ENCODE measurements around the gene ANOS1.

The ANOS1 gene

DNA sequence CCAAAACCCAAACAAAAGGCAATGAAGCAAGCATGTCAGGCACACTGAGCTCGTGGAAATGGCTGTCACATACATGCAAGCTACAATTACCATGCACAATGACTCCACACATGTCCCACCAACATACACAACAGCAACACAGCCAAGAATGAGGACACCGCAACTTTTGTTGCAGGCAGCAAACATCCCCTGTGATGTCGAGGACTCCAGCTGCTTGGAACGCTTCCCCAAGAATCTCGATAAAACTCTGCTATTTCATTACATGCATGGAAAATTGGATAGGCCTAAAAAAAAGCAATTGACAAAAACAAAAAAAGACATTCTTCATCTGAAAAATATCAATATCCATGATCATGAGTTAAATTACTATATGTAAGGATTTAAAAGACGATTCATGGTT lies 11.8 kb downstream of the ANOS1 start:
- no peak for DNase-seq (ENCODE audit: low read depth)

DNA sequence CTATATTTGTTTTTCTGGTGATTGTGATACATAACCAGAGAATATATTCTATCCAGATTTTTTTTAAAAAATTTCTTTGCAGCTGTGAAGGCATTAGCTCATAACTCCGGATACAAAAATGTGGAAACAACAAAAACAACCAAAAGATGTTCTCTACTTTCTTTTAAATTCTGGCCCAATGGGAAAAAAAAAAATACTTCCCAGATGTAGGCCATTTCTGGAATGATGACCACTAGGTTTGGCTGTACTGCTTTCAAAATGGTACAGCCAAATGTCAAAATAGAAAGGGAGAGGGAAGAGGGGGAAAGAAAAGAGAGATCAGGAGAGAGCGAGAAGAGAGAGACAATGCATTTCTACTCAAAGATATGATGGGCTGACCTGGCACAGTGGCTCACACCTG lies 14.6 kb downstream of the ANOS1 start:
- DNase-seq (ENCODE audit: low read depth), result no peak

DNA sequence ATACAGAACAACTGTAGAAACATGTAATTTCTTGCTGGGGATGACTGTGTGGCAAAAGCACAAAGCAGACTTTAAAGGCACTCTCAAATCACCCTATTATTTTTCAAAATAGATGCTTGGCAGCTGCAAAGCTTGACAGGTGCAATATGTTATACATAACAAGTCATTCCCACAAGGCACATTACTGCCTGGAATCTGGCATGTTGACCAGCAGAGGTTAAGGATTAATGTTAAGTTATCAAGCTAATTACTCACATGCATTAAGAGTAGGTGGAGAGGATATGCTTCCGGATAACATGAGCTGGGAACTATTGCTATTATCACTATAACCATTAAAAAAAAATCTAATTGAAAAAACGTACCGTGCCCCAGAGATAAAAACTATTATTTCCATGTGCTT lies 17.8 kb downstream of the ANOS1 start:
- DNase-seq (ENCODE audit: low read depth), result no peak

DNA sequence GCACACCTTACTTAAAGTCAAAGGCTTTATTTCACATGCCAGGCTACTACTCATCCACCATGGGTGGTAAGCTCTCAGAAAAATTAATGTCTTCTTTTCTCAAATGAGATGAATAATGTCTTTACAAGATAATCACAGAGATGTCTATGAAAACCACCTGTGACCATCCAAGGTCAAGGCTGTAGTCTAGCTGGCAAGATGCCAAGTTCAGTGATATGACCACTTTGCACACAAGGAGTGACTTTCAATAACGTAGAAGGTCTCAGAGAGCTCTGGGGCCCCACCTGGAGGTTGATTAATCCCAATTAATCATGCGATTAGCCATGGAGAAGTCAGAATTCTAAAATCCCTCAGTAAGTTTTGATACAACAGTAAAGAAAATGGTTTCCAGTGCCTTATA lies 20.5 kb downstream of the ANOS1 start:
- no peak for DNase-seq (ENCODE audit: low read depth)

DNA sequence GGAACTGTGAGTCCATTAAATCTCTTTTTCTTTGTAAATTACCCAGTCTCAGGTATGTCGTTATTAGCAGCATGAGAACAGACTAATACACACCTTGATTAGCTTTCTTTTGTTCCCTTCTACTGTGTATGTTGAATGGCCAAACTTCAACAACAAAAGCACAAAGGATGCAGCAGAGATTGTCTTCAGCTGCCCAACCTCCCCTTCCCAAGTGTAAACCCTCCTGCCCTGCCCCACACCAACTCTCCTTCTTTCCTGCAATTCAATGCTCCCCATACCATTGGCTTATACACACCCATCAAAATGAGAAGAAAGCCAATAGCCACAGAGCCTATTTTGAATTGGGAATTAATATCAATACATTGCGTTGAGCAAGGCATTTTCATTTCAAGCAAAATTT lies 27.8 kb downstream of the ANOS1 start:
- DNase-seq (ENCODE audit: low read depth), result no peak

DNA sequence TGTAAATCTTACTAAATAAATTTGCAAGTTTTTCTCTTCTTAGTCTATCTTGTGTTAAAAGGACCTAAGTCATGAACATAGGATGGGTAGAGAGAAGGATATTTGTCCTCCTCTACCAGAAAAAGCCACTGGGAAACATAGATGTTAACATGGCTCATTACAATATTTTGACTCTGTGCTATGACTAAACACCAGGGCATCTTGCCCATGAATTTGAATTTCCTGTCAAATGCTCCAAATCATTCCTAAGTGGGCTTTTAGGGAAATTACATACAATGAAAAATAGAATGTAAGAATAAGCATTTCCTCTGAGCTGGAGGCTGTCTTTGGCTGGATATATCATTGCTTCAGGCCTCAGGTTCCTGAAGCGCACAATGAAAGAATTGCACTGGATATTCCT lies 39.1 kb downstream of the ANOS1 start:
- DNase-seq (ENCODE audit: low read depth), result no peak

DNA sequence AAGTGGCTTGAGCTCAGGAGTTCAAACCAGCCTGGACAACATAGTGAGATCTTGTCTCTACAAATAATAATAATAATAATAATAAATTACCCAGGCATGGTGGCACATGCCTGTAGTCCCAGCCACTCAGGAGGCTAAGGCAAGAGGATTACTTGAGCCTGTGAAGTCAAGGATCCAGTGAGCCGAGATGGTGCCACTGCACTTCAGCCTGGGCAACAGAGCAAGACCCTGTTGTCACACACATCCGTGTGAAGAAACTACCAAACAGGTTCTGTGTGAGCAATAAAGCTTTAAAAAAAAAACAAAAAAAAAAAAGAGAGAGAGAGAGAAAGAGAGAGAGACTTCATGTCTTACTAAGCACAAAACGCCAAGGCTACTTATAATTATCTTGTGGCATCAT lies 42.5 kb downstream of the ANOS1 start:
- DNase-seq (ENCODE audit: low read depth), result no peak

DNA sequence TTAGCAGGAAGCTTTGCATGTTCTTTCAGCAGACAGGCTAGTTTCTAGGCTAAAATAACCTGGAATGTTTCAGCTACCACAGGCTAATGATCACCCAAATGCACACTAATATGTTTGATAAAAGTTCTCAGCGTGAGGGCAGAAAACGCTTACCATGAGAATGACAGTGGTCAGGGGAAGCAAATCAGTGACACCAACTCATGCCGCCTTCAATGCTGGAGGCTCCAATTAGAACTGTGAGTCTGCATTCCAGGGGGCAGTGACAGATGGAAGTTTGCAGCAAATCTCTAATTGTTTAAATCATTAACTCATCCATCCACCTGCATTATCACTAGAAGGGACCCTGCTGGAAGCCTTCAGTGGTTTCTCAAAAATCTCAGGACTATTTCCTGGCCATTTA lies 43.2 kb downstream of the ANOS1 start:
- no peak for DNase-seq (ENCODE audit: low read depth)

DNA sequence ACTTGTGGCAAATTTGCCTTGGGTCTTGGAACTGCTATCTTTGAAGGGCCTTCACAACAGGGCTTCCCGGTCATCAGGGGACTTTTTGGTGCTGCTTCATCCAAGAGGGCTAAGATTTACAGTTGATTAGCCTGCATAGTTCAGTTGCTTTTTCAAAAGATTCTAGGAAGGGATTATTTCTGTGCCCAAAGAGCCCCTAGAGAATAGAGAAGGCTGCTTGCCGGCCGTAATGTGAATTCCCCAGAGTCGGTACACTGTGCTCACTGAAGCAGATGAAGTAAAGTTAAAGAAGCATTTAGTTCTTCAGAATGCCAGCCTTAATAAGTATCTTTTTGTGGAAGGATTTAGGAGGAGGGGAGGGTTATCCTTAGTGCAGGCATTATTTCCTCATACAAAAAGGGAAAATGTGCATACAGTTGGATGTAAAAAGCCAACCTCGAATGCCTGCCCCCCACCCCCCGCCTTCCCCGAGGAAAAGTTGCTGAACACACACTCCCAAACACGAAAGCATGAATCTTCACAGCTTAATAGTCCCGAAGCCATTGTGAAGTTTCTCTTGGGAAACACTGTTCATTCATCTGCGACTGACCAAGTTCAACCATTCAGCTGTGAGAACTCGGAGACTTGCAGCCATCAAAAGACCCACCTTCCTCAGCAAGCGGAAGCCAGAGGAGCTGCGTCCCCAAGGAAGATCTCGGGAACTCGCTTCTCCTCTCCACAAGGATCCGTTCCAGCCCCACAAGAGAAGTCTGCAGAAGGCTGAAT lies 47.6 kb downstream of the ANOS1 start:
- no peak for DNase-seq (ENCODE audit: low read depth)

DNA sequence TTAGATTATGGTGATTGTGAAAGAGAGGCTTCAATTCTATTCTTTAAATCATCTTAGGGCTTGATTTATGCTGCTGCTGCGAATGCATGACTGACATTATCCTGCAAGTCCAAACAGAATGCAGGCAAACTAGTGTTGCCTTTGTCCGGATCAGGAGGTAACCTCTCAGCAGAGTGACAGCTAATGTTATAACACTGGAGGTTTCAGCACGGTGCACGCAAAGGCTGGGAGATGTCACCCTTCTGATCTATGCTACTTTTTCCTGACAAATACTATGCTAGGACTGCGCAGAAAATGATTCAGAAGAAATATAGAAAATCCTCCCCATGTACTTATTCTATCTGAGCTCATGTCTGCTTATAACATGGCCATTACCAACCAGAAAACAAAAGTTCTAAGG lies 48.2 kb downstream of the ANOS1 start:
- no peak for DNase-seq (ENCODE audit: low read depth)

DNA sequence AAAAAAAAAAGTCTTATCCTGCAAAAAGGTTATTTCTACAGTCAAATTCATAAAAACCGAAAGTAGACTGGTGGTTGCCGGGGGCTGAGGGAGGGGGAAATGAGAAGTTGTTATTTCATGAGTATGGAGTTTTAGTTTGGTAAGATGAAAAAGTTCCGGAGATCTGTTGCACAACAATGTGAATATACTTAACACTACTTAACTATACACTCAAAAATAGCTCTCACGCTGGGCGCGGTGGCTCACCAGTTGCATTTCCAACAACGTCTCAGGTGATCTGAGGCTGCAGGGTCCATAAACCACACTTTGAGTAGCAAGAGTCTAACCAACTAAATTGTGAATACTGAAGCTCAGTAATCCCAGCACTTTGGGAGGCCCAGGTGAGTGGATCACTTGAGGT lies 52.4 kb downstream of the ANOS1 start:
- no peak for DNase-seq (ENCODE audit: low read depth)

DNA sequence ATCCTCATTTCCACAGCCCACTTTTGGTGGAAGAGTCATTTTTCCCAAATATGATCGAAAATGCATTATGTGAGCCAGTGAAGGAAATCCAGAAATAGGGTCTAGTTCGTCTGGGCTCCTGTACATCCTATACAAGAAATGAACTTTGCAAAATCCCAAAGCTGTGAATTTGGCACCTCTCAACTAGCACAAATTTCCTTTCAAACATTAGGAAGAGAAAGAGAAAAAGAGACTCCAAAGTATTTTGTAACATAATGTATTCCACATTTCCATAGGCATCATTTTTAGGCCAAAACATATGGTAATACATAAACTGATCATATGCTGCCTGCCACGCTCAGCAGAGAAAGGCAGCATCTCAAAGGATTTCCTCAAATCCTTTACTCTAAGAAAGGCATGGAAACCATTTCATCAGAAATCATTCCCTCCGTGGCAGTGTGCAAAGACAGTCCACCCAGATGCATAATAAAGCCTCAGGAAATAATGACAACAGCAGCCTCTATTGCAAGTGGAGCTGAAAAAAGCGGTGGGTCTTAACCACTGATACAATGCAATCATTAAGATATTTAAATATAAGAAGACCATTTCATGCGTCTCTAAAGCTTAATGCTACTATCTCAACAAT lies 56.8 kb downstream of the ANOS1 start:
- DNase-seq (ENCODE audit: low read depth), result no peak

DNA sequence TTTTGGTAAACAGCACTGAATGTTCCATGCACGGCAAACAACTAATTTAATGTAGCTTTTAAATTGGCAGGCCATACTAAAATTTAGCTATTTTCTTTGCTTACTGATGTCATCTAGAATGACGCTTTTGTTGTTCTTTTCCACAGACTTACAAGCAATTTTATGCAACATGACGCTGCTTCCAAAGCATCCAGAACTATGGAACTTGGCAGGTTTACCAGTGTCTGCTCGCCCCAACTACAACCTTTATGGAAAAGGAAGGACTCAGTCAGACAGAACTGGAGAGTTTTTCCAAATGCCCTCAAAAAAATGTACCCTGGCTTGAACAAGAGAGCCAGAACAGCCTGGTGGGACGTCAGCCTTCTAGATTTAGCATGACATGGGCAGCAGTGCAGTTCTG lies 58.7 kb downstream of the ANOS1 start:
- no peak for DNase-seq (ENCODE audit: low read depth)

DNA sequence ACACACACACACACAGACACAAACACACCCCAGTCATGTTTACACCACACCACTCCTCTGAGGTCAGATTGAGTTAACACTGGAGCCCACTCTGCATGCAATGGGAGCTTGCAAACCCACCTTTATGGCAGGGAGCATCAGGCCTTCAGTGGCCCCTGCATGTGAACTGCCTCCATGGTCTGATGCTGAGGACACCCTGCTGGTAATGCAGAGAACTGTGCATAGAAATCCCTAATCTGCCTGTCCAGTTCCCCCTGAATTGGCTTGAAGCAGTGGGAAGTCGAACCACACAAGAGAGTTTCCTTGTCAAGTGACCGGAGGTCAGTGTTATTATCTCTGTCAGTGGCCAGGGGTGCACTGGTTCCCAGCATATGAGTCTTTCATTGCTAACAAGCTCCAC lies 59.8 kb downstream of the ANOS1 start:
- no peak for DNase-seq (ENCODE audit: low read depth)

DNA sequence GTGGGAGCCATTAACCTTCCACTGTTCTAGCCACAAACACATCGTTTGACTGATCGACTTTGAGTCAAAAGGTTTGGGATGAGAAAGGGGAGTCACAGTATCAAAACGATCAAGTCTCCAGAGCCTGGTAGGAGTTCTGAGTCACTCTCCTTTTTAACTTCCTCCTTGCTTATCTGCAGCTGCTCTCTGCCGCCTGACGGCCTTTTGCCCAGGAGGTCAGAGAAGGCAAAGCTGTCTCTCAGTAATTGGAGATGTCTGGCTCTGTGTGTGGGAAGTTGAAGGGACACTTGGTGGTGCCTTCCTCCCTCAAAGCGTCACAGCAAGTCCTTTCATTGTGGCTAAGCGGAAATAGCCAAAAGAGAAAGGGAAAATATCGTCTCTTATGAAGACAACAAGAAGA lies 63.1 kb downstream of the ANOS1 start:
- no peak for DNase-seq (ENCODE audit: low read depth)

DNA sequence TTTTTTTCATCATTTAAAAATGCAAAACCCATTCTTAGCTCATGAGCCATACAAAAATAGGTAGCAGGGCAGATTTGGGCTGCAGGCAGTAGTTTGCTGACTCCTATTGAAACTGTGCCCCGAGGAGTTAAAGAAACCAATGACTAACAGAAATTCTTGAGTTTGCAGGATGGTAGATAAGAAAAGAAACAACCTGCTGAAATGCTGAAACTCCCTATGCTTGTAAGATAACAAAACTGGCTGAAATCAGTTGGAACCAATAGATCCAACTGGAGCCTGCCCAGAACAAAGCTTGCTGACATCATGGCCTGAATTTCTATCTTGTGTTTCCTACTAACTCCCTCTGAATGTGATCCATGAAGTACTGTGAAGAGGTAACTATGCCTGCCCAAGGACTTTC lies 68.6 kb downstream of the ANOS1 start:
- DNase-seq (ENCODE audit: low read depth), result no peak

DNA sequence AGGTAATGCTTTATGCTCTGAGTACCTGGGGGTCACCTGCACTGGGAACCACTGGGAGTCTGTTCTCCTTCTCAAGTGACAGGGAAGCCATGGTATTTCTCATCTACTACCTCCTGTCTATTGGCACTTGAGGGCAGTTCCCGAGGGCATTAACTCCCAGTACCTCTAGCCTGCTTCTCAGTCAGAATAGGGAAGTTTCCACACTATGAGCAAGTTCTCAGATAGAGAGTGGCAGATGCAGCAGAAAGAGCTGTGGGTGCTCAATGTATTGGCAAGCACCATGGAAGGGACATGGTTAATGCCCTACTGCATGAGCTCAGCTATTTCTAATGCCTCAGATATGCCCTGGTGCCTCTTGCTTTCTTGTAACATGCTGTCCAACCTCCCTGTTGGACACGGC lies 74.1 kb downstream of the ANOS1 start:
- no peak for DNase-seq (ENCODE audit: low read depth)

DNA sequence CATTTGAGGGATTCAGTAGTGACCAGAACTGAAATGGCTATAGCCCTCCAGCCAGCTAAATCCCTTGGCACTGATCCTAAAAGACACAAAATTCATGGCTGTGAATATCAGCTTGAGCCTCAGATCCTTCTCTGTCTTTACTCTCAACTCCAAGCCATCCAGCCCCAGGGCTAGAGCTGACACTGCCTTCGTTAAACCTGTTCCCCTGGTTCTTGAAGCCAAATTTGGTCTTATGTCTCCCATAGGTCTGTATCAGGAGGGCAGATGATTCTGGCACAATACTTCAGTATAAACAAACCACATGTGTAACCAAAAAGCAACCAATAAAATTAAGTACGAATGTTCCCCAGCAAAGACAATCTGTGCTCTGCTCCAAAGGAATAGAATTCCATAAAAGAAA lies 78.0 kb downstream of the ANOS1 start:
- no peak for DNase-seq (ENCODE audit: low read depth)

DNA sequence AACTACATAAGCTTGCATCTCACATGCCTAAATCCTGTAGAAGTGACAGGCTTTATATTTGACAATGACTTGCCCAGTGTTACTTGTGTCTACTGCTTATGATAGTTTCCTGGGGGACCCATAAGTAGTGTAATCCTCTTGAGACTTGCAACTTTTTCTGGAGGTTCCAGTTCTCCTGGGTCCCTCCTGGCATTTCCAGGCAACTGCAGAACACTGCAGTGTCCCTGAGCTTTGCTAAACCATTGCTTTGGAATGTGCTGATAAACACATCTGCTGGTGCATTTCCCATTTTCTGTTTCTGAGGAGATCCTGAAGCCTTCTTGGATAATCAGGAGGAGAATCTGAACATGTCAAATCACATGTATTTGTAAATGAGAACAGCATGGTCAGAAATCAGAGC lies 82.0 kb downstream of the ANOS1 start:
- DNase-seq (ENCODE audit: low read depth), result no peak

DNA sequence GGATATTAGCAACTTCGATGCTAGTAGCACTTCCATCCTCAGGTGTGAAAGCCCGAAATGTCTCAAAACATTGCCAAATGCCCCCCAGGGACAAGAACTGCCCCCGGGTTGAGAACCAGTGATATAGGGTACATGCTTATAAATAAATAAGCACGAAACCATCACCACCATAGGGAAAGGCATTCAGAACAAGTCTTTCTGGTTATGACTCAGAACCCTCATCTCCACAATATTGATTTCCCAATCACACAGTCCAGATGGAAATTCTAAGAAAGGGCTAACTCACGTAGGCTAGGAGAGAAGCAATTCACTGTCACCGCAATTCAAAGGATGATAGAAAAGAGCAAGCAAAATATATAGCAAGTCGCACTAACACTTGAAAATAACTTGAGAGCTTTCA lies 84.8 kb downstream of the ANOS1 start:
- no peak for DNase-seq (ENCODE audit: low read depth)

DNA sequence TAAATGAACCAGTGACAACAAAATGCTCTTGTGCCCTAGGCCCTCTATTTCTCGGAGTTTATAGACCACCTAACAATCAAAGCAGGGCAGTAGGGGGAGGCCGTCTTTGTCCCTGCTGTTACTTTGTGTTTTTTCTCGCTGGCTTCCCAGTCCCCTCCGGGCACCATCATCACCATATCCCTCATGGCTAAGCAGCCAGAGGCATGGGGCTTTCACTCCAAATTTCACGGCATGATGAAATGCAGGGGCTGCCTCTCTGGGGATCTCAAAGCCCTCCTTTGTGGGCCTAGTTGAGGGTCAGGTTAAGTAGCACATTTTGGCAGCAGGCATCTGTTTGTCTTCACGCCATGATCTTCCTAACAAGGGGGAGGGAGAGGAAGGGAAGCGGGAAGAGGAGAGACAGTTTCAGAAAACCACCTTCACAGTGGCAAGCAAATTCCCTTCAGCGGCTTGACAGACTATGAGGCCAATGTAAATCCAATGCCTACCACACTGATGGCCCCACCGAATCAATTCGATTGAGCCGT lies 91.9 kb downstream of the ANOS1 start:
- DNase-seq (ENCODE audit: low read depth), result no peak

DNA sequence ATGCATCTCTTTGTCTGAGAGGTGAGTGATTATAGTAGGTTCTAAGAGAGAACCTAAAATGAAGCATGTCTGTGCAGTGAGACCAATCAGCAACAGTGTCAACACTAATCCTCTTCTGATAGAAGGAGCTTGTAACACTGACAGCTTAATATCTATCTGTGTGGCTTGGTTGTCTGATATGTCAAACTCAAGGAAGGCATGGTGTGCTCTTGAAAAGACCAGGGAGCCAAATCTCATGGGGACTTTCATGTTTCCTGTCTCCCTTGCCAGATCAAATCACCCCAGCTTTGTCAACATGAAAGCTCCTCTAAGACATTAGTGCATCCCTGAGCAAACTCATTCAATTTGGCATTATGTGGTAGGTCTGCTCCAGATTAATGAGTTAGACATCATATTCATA lies 95.4 kb downstream of the ANOS1 start:
- DNase-seq (ENCODE audit: low read depth), result no peak

DNA sequence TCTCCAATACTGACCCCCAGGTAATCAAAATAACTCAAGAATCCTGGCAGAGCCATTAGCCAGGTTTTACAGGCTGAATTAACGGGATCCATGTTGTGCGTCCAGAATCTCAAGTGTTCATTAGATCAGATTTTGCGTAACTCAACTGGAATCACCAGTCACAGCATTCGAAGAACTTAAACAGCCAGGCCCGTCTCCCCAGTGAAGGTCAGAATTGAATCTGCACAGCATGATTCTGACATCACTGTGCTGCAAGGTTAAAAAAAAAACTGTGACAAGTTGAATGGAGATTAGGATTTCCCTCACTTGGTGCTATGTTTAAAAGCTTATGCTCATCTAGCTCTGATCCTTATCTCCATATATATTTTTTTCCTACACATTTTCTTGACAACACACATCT lies 96.1 kb downstream of the ANOS1 start:
- DNase-seq (ENCODE audit: low read depth), result no peak

DNA sequence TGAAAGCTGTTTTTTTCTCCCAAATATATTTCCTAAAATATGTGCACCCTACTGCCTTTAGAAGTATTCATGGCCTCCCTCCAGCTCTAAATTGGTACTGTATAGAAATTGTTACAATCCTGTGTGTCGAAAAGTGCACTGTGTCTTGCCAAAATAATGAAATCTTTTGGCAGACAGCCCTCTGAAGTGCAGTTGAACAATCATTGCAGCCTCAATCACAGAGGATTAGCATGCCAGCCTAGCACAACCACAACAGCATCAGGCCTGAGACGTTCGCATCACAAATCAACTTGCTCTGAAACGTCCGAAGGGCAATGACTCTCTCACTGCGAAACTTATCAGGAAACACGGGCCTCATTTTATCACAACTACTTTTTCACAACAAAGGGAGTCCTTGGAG lies 99.0 kb downstream of the ANOS1 start:
- DNase-seq (ENCODE audit: low read depth), result no peak
